ENCODE measurements around the gene RGS17.
A peak's percentile ranks its signal among the peaks of the same experiment; 100 is the strongest.

RGS17 gene, protein sequence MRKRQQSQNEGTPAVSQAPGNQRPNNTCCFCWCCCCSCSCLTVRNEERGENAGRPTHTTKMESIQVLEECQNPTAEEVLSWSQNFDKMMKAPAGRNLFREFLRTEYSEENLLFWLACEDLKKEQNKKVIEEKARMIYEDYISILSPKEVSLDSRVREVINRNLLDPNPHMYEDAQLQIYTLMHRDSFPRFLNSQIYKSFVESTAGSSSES

DNA sequence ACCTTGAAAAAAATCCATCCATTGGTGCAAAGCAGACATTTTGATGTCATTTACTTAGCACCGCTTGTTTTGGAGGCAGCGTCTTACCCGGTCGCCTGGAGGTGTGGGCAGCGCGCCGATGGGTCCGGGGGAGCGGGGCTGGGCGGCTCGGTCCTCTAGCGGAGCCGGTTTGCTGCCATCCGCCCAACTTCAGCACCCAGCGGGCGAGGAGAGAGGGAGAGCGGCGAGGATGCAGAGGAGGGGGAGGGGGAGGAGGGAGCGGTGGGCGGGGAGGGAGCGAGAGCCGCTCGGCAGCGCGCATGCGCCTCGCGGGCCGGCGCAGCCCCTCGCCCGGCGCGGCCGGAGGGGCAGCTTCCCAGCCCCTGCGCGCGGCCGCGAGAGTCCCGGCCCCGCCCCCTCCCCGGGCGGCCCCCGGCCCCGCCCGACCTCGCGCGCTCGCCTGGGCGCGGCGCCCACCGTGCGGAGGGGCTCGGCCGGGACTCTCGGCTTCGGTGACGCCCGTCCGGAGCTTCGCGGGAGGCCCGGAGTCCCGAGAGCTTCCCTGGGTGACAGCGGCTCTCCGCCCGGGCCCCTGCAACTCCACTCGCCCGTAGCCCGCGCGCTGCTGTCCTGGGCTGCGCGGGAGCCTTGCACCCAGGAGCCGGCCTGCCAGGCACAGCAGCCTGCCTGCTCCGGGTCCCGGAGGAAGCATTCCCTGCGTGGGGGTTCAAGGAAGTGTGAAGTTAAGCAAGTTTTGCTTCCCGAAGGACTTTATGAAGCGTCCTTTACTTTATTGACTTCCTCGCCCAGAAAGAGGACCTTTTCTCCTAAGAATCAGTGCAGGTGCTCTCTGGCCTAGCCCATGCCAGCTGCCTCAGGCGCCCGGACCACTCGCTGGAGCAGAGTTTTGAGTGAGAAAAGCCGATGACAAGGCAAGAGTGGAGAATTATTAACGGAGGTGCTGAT lies at the start of gene RGS17:
RGS17 (minus strand) TSS at position 246 of the 945 bp plus-strand sequence. CDS start 87,264 bp downstream, outside the sequence.
- Histone ChIP-seq H3K36me3 (ENCODE audit: control insufficient read depth, insufficient read depth, low read length, severe bottlenecking) (no peaks in the 10 kb centered on the region), H3K27me3 (replicated peaks; ENCODE audit: control insufficient read depth, insufficient read depth, low read length) (no peaks in the 10 kb centered on the region), H3K4me3 (ENCODE audit: low read length) (peak within 1 kb of the TSS; percentile 92), H3K9ac (ENCODE audit: low read length) (peak within 1 kb of the TSS; percentile 81), H3K4me1 (ENCODE audit: control insufficient read depth, insufficient read depth, low read length) (peaks cover 15% of the 10 kb centered on the region), H3K9me3 (ENCODE audit: control insufficient read depth, low read length) (no peaks in the 10 kb centered on the region)
- peak; percentile 87 for DNase-seq (ENCODE audit: low read depth)

DNA sequence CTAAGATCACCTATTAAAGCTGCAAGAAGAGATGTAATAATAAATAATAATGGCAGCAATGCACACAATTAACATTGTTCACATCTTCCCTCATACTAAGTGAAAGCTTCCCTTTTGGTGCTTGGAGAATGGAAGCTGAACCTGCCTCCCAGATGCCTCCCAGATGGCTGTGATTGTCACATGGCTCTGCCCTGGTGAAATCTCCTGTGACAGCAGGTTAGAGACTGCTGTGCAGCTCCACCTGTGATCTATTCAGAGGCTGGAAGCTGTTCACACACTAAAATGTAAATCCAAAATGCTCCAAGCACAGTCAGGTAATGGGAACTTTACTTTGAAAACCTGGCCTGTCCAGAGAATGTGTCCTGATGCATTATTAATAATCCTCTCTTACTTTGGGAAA lies 41.7 kb upstream of the RGS17 start:
- Histone ChIP-seq H3K9me3 (ENCODE audit: control insufficient read depth, low read length) (no peaks in the 10 kb centered on the region), H3K27me3 (replicated peaks; ENCODE audit: control insufficient read depth, insufficient read depth, low read length) (no peaks in the 10 kb centered on the region), H3K4me1 (ENCODE audit: control insufficient read depth, insufficient read depth, low read length) (peaks cover 8% of the 10 kb centered on the region), H3K36me3 (ENCODE audit: control insufficient read depth, insufficient read depth, low read length, severe bottlenecking) (no peaks in the 10 kb centered on the region), H3K4me3 (ENCODE audit: low read length) (no peak overlapping the region), H3K9ac (ENCODE audit: low read length) (no peak overlapping the region)
- DNase-seq (ENCODE audit: low read depth), result no peak

DNA sequence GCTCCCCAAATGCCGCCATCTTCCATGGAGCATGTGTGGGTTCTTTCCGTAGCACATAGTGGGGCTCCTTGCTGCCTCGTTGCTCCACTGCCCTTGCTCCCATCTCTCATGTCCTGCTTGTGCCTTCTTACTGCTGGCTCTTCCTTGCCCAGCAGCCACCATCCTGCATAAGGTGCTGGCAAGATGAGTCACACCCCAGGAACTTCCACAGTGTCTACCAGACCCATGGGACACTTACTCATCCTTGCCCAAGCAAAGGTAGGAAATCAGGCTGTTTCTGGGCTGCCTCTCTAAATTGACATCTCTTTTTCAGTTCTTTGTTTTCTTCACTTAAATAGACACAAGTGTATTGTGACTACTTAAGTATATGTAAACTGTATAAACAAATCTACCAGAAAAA lies 39.4 kb upstream of the RGS17 start:
- Histone ChIP-seq H3K4me3 (ENCODE audit: low read length) (no peak overlapping the region), H3K9ac (ENCODE audit: low read length) (no peak overlapping the region), H3K4me1 (ENCODE audit: control insufficient read depth, insufficient read depth, low read length) (peaks cover 21% of the 10 kb centered on the region), H3K9me3 (ENCODE audit: control insufficient read depth, low read length) (no peaks in the 10 kb centered on the region), H3K36me3 (ENCODE audit: control insufficient read depth, insufficient read depth, low read length, severe bottlenecking) (no peaks in the 10 kb centered on the region), H3K27me3 (replicated peaks; ENCODE audit: control insufficient read depth, insufficient read depth, low read length) (no peaks in the 10 kb centered on the region)
- no peak for DNase-seq (ENCODE audit: low read depth)

DNA sequence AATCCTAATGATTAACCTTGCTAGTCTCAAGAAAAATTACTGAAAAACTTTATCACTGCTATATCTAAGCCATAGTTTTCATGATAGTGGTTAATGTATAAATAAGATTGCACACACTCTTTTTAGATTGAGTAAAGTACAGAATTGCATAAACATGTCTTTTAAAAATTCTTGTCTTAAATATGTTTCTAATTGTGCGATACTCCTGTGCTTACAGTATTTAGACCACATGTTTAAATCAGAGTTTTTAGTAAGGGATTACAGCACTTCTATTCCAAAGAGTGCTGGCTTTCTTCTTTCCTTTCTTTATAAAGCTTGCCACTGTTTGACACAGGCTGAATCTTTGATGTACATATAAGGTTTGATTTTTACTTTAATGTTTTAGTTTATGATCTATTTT lies 36.8 kb upstream of the RGS17 start:
- Histone ChIP-seq H3K27me3 (replicated peaks; ENCODE audit: control insufficient read depth, insufficient read depth, low read length) (no peaks in the 10 kb centered on the region), H3K4me1 (ENCODE audit: control insufficient read depth, insufficient read depth, low read length) (peaks cover 21% of the 10 kb centered on the region), H3K9ac (ENCODE audit: low read length) (peak overlapping the region; percentile 52), H3K4me3 (ENCODE audit: low read length) (peak overlapping the region; percentile 63), H3K36me3 (ENCODE audit: control insufficient read depth, insufficient read depth, low read length, severe bottlenecking) (no peaks in the 10 kb centered on the region), H3K9me3 (ENCODE audit: control insufficient read depth, low read length) (no peaks in the 10 kb centered on the region)
- peak; percentile 64 for DNase-seq (ENCODE audit: low read depth)

DNA sequence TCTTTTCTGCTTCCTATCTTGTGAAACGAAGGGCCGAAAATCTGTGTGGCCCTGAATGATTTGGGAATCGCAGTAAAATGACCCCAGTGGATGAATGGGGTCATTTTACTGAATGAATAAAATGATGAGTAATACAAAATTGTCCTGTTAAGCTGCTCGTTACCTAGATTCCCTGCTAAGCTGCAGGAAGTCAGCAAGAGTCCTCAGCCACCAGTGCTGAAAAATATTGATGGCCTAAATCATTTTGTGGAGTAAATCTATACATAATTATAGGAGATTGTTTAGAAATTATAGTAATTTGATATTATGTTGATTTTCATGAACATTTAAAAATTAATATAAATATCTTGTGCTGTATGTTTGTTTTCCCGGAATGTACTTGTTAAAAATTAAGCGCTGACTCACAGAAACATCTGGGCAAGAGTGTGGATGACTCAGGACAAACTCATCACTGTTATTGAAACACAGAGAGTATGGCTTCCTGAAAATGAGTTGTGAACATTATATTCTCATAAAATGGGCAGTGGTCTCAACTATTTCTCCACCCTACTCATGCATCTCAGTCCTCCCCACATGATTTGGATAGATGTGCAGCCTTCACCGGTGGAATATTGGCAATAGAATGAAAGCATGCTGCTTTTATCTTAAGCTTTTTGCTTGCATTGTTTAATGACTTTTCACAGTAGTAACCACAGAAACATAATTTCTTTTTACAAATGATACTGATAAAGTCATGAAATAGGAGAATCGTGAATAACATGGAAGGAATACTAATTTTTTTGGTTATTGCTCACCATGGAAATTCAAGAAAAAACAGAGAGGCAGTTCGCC lies 36.2 kb upstream of the RGS17 start:
- Histone ChIP-seq H3K4me3 (ENCODE audit: low read length) (peak overlapping the region; percentile 63), H3K36me3 (ENCODE audit: control insufficient read depth, insufficient read depth, low read length, severe bottlenecking) (no peaks in the 10 kb centered on the region), H3K4me1 (ENCODE audit: control insufficient read depth, insufficient read depth, low read length) (peaks cover 21% of the 10 kb centered on the region), H3K27me3 (replicated peaks; ENCODE audit: control insufficient read depth, insufficient read depth, low read length) (no peaks in the 10 kb centered on the region), H3K9me3 (ENCODE audit: control insufficient read depth, low read length) (no peaks in the 10 kb centered on the region), H3K9ac (ENCODE audit: low read length) (peak overlapping the region; percentile 52)
- peak; percentile 78 for DNase-seq (ENCODE audit: low read depth)

DNA sequence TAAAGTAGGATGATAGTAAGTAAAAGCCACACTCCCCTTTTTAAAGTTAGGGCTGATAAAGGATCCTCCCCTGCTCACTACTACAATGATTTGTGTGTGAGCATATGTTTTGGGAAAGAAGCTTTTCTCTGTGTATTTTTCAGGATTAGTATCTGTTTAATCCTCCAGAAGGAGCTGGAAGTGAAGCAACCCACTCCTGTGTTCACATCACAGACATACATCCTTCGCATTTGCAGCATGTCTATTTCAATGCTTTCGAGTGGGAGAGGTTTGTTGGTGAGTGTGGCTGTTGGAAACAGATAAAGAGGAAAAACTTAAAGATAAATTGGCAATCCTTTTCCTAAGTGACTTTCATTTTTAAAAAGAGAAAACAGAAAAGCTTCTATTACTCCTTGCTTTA lies 31.6 kb upstream of the RGS17 start:
- no peak for DNase-seq (ENCODE audit: low read depth)
- Histone ChIP-seq H3K4me3 (ENCODE audit: low read length) (no peak overlapping the region), H3K9me3 (ENCODE audit: control insufficient read depth, low read length) (no peaks in the 10 kb centered on the region), H3K27me3 (replicated peaks; ENCODE audit: control insufficient read depth, insufficient read depth, low read length) (no peaks in the 10 kb centered on the region), H3K9ac (ENCODE audit: low read length) (no peak overlapping the region), H3K36me3 (ENCODE audit: control insufficient read depth, insufficient read depth, low read length, severe bottlenecking) (no peaks in the 10 kb centered on the region), H3K4me1 (ENCODE audit: control insufficient read depth, insufficient read depth, low read length) (peaks cover 11% of the 10 kb centered on the region)

DNA sequence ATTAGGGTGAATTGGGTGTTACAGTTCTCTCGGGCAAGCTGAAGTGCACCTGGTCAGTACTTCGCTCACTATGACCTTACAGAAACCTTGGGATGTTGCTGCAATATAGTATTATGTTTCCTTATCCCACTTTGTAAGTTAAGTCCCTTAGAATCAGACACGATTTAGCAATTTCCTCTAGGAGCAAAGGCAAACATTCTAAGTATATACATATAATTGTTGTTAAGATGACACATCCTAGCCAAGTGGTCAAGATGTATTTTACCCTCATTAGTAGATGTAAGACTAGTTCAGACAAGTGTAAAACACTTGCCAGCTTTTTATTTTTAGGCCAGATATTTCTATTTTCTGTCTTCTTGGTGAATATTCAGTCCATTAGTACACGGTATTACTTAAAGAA lies 31.1 kb upstream of the RGS17 start:
- H3K36me3 ChIP-seq (ENCODE audit: control insufficient read depth, insufficient read depth, low read length, severe bottlenecking), result no peaks in the 10 kb centered on the region
- H3K9me3 ChIP-seq (ENCODE audit: control insufficient read depth, low read length), result no peaks in the 10 kb centered on the region
- H3K9ac ChIP-seq (ENCODE audit: low read length), result no peak overlapping the region

DNA sequence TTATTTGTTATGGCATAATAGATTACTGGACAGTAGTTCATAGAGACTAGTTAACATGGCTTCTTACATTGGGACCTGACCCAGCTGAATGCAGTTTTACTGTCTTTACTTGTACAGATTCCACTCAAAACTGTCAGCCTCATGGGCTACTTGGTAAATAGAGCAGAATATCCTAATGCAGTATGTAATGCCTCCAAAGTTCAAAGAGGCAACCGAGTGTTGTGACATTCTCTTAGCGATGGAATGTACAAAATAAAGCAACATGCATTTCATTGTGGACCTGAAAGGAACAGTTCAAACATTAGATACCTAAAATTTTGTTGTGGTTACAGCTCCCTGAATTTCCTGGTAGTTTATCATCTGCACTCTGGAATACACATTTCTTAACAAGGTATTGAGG lies 29.1 kb upstream of the RGS17 start:
- Histone ChIP-seq H3K9me3 (ENCODE audit: control insufficient read depth, low read length) (no peaks in the 10 kb centered on the region), H3K36me3 (ENCODE audit: control insufficient read depth, insufficient read depth, low read length, severe bottlenecking) (no peaks in the 10 kb centered on the region), H3K4me1 (ENCODE audit: control insufficient read depth, insufficient read depth, low read length) (no peaks in the 10 kb centered on the region), H3K9ac (ENCODE audit: low read length) (no peak overlapping the region), H3K4me3 (ENCODE audit: low read length) (no peak overlapping the region), H3K27me3 (replicated peaks; ENCODE audit: control insufficient read depth, insufficient read depth, low read length) (no peaks in the 10 kb centered on the region)
- DNase-seq (ENCODE audit: low read depth), result no peak

More for the DNA sequence above, 31.1 kb upstream of the RGS17 start:
- Histone ChIP-seq H3K27me3 (replicated peaks; ENCODE audit: control insufficient read depth, insufficient read depth, low read length) (no peaks in the 10 kb centered on the region), H3K4me3 (ENCODE audit: low read length) (no peak overlapping the region), H3K4me1 (ENCODE audit: control insufficient read depth, insufficient read depth, low read length) (peaks cover 8% of the 10 kb centered on the region)
- DNase-seq (ENCODE audit: low read depth), result no peak

DNA sequence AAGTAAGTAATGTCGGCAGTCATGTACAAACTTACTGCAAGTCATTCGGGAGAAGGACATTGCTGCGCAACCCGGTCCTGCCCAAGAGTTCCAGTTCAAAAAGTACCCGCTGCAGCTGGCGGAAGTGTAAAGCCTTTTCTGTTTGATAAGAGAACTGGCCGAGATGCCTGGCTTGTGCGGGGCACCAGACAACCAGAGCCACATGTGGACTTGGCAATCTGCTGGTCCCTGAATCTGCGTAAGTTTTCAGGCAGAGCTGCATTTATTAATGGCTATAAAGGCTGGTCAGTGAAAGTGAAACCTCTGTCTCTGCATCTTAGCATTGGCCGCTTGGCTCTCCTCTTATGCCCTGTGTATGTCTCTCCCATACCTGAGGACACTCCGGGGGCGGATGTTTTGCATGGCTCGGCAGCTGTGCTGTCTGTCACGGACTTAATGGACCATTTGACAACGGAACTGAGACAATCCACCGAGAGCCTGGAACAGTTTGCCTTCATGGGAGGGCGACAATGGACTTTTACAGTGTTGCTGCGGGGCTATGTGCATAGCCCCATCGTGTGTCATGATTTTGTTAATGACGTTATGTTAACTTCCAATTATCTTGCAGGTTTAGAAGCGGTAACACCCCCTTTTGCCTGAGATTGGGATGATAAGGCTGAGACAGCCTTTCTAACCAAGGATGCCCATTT lies 19.8 kb upstream of the RGS17 start:
- Histone ChIP-seq H3K27me3 (replicated peaks; ENCODE audit: control insufficient read depth, insufficient read depth, low read length) (no peaks in the 10 kb centered on the region), H3K9me3 (ENCODE audit: control insufficient read depth, low read length) (no peaks in the 10 kb centered on the region), H3K4me1 (ENCODE audit: control insufficient read depth, insufficient read depth, low read length) (peaks cover 2% of the 10 kb centered on the region), H3K4me3 (ENCODE audit: low read length) (no peak overlapping the region), H3K36me3 (ENCODE audit: control insufficient read depth, insufficient read depth, low read length, severe bottlenecking) (no peaks in the 10 kb centered on the region), H3K9ac (ENCODE audit: low read length) (no peak overlapping the region)
- no peak for DNase-seq (ENCODE audit: low read depth)

DNA sequence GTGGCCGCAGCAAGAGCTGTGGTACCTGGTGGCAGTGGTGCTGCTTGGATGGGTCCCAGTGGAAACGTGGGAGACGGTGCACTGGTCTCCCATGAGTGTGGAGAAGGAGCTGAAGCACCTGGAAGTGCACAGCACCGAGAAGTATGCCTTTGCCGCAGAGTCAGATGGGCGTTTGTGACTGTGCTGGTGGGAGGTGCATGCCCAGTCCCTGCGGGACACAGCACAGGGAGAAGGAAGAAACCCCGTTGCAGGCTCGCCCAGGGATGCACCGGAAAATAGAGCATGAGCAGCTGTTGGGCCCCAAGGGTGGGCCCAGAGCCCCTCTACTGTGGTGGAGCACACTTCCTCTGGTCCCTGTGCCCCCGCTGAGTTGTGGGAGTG lies 19.3 kb upstream of the RGS17 start:
- DNase-seq (ENCODE audit: low read depth), result no peak
- H3K27me3 ChIP-seq (replicated peaks; ENCODE audit: control insufficient read depth, insufficient read depth, low read length), result no peaks in the 10 kb centered on the region
- H3K4me3 ChIP-seq (ENCODE audit: low read length), result no peak overlapping the region
- H3K4me1 ChIP-seq (ENCODE audit: control insufficient read depth, insufficient read depth, low read length), result peaks cover 2% of the 10 kb centered on the region
- no peaks in the 10 kb centered on the region for H3K9me3 ChIP-seq (ENCODE audit: control insufficient read depth, low read length)
- H3K9ac ChIP-seq (ENCODE audit: low read length), result no peak overlapping the region
- H3K36me3 ChIP-seq (ENCODE audit: control insufficient read depth, insufficient read depth, low read length, severe bottlenecking), result no peaks in the 10 kb centered on the region
